Kidney epithelial cell (primary cell): Measurements from ENCODE around the gene DOCK3. TPM values are rescaled to one million over a fixed set of nuclear protein-coding genes. Genes with fewer than 3 reads are reported as not detected.

Experiments used
- DNase-seq: peaks from one replicate; pipeline ENCODE4 v3.0.0-alpha.2; 2010; ENCODE audit warnings: low read depth
- H3K27me3 ChIP-seq: 2 replicates; pipeline ENCODE4 v1.6.0; 2011; ENCODE audit warnings: low read length; ENCODE audit not compliant: control insufficient read depth, insufficient read depth
- H3K36me3 ChIP-seq: 2 replicates; pipeline ENCODE4 v1.5.1; 2011; ENCODE audit warnings: low read length; ENCODE audit not compliant: control insufficient read depth, insufficient read depth
- H3K4me3 ChIP-seq: 2 replicates; pipeline ENCODE4 v1.5.1; 2011; ENCODE audit warnings: low read depth, mild to moderate bottlenecking, control low read depth, low read length
- total RNA-seq: library from RNA; depleted of rRNA; stranded (reverse); fragments of >200 nt; gene quantifications from 2 replicates; pipeline ENCODE4 v1.2.3, GENCODE V29; 2015
- TF ChIP-seq, protein P1 (sequence below): IDR thresholded peaks from 2 replicates; pipeline ENCODE4 v1.5.1; 2011; ENCODE audit warnings: mild to moderate bottlenecking, moderate library complexity, low read length, control low read depth, inconsistent platforms; ENCODE audit not compliant: insufficient read depth, poor library complexity, severe bottlenecking

The DOCK3 gene
- total RNA-seq, 1 donor from 2014 or later, result 1.7 TPM

DNA sequence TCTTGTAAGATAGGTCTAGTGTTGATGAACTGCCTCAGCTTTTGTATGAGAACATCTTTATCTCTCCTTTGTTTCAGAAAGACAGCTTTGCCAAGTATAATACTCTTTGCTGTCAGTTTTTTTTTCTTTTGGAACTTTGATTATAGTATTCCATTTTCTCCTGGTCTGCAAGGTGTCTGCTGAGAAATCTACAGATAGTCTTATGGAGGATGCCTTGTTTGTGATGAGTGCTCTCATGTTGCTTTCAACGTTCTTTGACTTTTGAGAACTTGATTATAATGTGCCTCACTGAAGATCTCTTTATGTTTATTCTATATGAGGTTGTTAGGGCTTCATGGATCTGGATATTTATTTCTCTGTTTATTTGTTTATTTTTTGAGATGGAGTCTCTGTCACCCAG lies 60.3 kb downstream of the DOCK3 start:
- H3K4me3 ChIP-seq, result no peak overlapping the region
- no peaks in the 10 kb centered on the region for H3K36me3 ChIP-seq
- no peak for DNase-seq
- H3K27me3 ChIP-seq, result no peaks in the 10 kb centered on the region
- TF ChIP-seq, protein P1, sequence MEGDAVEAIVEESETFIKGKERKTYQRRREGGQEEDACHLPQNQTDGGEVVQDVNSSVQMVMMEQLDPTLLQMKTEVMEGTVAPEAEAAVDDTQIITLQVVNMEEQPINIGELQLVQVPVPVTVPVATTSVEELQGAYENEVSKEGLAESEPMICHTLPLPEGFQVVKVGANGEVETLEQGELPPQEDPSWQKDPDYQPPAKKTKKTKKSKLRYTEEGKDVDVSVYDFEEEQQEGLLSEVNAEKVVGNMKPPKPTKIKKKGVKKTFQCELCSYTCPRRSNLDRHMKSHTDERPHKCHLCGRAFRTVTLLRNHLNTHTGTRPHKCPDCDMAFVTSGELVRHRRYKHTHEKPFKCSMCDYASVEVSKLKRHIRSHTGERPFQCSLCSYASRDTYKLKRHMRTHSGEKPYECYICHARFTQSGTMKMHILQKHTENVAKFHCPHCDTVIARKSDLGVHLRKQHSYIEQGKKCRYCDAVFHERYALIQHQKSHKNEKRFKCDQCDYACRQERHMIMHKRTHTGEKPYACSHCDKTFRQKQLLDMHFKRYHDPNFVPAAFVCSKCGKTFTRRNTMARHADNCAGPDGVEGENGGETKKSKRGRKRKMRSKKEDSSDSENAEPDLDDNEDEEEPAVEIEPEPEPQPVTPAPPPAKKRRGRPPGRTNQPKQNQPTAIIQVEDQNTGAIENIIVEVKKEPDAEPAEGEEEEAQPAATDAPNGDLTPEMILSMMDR, result no peak

DNA sequence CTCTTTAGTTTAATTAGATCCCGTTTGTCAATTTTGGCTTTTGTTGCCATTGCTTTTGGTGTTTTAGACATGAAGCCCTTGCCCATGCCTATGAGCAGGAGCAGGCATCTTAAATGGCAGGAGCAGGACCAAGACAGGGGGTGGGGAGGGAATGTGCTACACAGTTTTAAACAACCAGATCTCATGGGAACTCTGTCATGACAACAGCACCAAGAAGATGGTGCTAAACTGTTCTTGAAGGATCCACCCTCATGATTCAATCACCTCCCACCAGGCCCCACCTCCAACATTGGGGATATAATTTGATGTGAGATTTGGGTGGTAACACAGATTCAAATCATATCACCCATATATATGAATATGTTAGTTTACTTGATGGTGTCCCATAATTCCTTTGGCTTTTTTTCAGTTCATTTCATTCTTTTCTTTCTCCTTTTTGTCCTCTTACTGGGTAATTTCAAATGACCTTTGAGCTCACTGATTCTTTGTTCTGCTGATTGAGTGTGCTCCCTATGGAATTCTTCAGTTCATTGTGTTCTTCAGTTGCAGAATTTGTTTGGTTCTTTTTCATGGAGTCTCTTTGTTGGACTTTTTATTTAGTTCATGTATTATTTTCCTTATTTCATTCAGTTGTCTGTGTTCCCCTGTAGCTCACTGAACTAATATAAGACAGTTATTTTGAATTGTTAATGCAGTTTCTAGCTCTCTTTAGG lies 62.6 kb downstream of the DOCK3 start:
- H3K36me3 ChIP-seq, result no peaks in the 10 kb centered on the region
- no peaks in the 10 kb centered on the region for H3K27me3 ChIP-seq
- TF ChIP-seq, protein P1, result no peak
- no peak overlapping the region for H3K4me3 ChIP-seq
- no peak for DNase-seq

DNA sequence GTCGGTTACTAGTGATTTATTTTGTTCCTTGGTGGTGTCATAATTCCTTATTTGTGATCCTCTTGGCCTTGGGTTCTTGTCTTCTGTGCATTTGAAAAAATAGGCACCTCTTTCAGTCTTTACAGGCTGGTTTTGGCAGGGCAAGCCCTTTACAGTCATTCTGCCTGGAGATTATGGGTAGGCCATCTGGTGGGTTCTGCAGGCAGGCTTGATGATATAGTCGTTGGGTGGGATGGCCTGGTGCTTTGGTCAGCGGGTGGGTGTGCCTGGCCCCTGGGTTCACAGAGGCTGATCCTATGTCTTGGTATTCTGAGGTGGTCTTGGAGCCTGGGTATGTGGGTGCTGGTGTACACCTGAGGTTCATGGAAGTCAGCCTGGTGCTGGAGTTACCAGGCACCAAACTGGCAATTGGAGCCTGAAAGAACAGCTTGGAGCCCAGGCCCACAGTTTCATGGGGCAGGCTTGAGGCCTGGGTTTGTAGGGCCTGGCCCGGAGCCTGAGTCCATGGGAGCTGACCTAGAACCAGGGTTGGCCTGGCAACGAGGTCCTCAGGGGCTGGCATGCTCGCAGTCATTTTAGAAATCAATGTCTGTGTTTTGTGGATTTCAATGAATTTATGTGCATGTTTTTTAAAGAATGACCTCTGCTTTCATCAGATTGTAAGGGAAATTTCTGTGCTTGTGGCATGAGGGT lies 63.3 kb downstream of the DOCK3 start:
- no peaks in the 10 kb centered on the region for H3K27me3 ChIP-seq
- no peak overlapping the region for H3K4me3 ChIP-seq
- no peak for DNase-seq
- TF ChIP-seq, protein P1, result no peak
- no peaks in the 10 kb centered on the region for H3K36me3 ChIP-seq

DNA sequence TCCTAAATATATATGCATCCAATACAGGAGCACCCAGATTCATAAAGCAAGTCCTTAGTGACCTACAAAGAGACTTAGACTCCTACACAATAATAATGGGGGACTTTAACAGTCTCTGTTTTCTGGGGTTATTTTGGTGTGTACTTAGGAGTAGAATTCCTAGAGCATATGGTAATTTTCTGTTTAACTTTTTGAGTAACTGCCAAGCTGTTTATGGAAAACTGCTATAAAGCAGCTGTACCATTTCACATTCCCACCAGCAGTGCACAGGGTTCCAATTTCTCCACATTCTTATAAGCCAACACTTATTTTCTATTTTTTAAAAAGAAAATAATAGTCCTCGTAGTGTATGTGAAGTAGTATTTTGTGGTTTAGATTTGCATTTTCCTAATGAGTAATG lies 68.9 kb downstream of the DOCK3 start:
- no peaks in the 10 kb centered on the region for H3K36me3 ChIP-seq
- no peak for DNase-seq
- no peak overlapping the region for H3K4me3 ChIP-seq
- no peaks in the 10 kb centered on the region for H3K27me3 ChIP-seq
- TF ChIP-seq, protein P1, result no peak

DNA sequence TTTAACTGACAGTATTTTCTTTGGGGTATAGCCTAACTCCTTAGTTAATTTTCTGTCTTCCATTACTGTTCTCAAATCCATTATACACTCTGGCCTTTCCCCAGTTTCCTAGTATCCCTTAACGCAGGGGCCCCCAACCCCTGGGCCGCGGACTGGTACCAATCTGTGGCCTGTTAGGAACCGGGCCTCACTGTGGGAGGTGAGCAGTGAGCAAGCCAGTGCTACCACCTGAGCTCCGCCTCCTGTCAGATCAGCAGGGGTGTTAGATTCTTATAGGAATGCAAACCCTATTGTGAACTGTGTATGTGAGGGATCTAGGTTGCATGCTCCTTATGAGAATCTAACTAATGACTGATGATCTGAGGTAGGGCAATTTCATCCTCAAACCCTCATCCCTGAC lies 75.1 kb downstream of the DOCK3 start:
- Histone ChIP-seq H3K36me3 (no peaks in the 10 kb centered on the region), H3K4me3 (no peak overlapping the region), H3K27me3 (no peaks in the 10 kb centered on the region)
- TF ChIP-seq, protein P1, result no peak
- DNase-seq, result no peak
